Measurements from ENCODE around the gene UCK1. TPM values are rescaled to one million over a fixed set of nuclear protein-coding genes. Genes with fewer than 3 reads are reported as not detected.
A peak's percentile ranks its signal among the peaks of the same experiment; 100 is the strongest.

The UCK1 gene
- total RNA-seq, 1 donor from 2014 or later = 21.9 TPM

DNA sequence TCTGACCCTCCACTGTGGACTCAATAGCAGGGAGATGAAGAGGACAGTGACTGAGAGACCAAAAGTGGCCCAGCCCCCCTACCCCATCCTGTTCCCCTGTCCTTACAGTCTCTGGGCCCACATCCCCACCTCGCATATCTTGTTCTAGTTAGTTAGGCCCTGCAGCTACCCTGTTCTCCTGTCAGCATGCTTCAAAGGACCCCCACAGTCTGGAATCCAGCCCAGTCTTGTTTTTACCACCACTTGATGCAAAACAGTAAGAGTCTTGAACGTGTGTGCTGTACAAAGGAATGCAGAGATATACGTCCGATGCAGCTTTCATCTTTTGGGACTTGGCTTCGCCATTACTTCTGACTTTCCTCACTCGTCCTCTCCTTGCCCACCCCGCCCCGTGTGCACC, 40.5 kb downstream of the UCK1 start:
- no peaks in the 10 kb centered on the region for H3K4me1 Mint-ChIP-seq
- no peak for DNase-seq (ENCODE audit: low spot score in 2 of 2, unreplicated experiment in 2 of 2)

DNA sequence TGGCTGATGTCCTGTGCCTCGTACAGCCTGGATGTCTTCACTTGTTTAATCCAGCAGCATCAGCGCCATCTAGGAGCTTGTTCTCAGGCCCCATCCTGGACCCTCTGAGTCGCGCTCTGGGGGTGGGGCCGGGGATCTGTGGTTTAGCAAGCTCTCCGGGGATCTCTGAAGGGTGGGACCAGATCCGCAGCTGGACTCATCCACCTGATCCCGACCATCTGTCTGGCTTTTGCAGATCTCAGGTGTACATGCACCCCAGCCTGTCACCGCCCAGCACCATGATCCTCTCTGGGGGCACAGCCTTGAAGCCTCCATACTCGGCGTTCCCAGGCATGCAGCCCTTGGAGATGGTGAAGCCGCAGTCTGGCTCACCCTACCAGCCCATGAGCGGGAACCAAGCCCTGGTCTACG, 43.4 kb downstream of the UCK1 start:
- Mint-ChIP-seq H3K27me3 (ENCODE audit: low read depth) (no peaks in the 10 kb centered on the region), H3K27ac (no peak overlapping the region)

More for the DNA sequence above, 40.5 kb downstream of the UCK1 start:
- no peak for TF ChIP-seq CTCF (IDR thresholded peaks at IDR 0.05; ENCODE audit: unreplicated experiment)
- Mint-ChIP-seq H3K27me3 (ENCODE audit: low read depth) (no peaks in the 10 kb centered on the region), H3K36me3 (peaks cover 59% of the 10 kb centered on the region), H3K4me3 (no peak overlapping the region), H3K27ac (peak overlapping the region; percentile 23), H3K9me3 (no peaks in the 10 kb centered on the region)

DNA sequence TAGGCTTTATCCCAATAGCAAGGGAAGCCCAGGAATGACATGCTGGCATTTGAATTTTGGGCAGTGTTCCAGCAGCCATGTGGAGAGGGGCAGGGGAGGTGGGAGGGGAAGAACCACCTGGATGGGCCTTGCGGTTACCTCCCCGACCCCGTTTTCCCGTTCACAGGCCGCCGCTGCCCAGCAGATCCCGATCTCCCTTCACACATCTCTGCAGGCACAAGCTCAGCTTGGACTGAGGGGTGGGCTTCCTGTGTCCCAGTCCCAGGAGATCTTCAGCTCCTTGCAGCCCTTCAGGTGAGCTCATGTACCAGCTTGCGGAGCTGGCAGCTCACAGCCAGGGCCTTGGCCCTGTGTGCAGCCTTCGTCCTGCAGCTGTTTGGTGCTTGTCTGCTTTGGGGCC, 44.1 kb downstream of the UCK1 start:
- Mint-ChIP-seq H3K27ac (no peak overlapping the region), H3K4me3 (no peak overlapping the region), H3K36me3 (peaks cover 58% of the 10 kb centered on the region), H3K9me3 (no peaks in the 10 kb centered on the region), H3K4me1 (peaks cover 2% of the 10 kb centered on the region), H3K27me3 (ENCODE audit: low read depth) (no peaks in the 10 kb centered on the region)
- TF ChIP-seq CTCF (IDR thresholded peaks at IDR 0.05; ENCODE audit: unreplicated experiment) = no peak
- DNase-seq (ENCODE audit: low spot score in 2 of 2, unreplicated experiment in 2 of 2) = no peak

More for the DNA sequence above, 43.4 kb downstream of the UCK1 start:
- Mint-ChIP-seq H3K9me3 (no peaks in the 10 kb centered on the region), H3K4me3 (no peak overlapping the region), H3K36me3 (peaks cover 56% of the 10 kb centered on the region), H3K4me1 (no peaks in the 10 kb centered on the region)
- no peak for DNase-seq (ENCODE audit: low spot score in 2 of 2, unreplicated experiment in 2 of 2)
- TF ChIP-seq CTCF (IDR thresholded peaks at IDR 0.05; ENCODE audit: unreplicated experiment) = no peak

- no peak for DNase-seq (ENCODE audit: low spot score in 2 of 2, unreplicated experiment in 2 of 2)
- TF ChIP-seq CTCF (IDR thresholded peaks at IDR 0.05; ENCODE audit: unreplicated experiment) = no peak
- no peak overlapping the region for H3K27ac Mint-ChIP-seq
- H3K27me3 Mint-ChIP-seq (ENCODE audit: low read depth) = no peaks in the 10 kb centered on the region
- no peak overlapping the region for H3K4me3 Mint-ChIP-seq
- peaks cover 54% of the 10 kb centered on the region for H3K36me3 Mint-ChIP-seq
- peaks cover 11% of the 10 kb centered on the region for H3K4me1 Mint-ChIP-seq
- H3K9me3 Mint-ChIP-seq = no peaks in the 10 kb centered on the region
Measured at GRCh38 chr9:131485728-131486422, 45.2 kb downstream of the UCK1 start.

- Mint-ChIP-seq H3K9me3 (no peaks in the 10 kb centered on the region), H3K4me1 (peaks cover 11% of the 10 kb centered on the region), H3K36me3 (peaks cover 50% of the 10 kb centered on the region), H3K27me3 (ENCODE audit: low read depth) (no peaks in the 10 kb centered on the region), H3K4me3 (no peak overlapping the region), H3K27ac (no peak overlapping the region)
- TF ChIP-seq CTCF (IDR thresholded peaks at IDR 0.05; ENCODE audit: unreplicated experiment) = no peak
- DNase-seq (ENCODE audit: low spot score in 2 of 2, unreplicated experiment in 2 of 2) = no peak
Measured at GRCh38 chr9:131485206-131485605, 45.9 kb downstream of the UCK1 start.

Measured in mesothelial cell of epicardium (in vitro differentiated cells).